ENCODE results near the gene TMEM120B.
"Not testable (repeated sequence)": the region's sequence is repeated elsewhere in the genome, so short reads cannot be mapped to it uniquely, and the experiment has no call there.

TMEM120B gene

DNA sequence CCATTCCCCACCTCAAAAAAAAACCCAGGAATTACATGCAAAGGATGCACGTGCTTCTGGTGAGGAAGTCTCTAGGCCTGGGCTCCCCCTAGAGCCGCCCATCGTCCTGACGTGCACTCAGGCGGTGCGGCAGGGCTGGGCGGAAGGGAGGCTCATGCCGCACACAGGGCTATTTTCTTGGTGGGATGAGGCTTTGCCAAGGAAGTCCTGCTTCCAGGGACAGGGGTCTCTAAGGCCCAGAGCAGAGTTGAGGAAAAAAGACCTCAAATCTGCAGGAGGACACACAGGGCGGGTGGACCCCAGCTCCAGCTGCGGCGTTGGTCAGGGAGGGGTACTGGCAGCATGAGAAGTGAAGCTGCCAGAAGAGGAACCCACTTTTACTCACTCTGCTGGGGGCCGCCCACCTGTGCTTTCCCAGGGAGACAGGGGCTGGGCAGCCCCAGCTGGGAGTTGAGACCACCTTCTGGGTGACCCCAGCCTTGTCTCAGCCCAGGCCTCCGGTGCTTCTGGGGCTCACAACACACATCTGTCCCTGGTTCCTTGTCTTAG lies 76.8 kb downstream of the TMEM120B start:
- no peak for DNase-seq
- intact Hi-C loops (cut with DNase I) = no loop called here

DNA sequence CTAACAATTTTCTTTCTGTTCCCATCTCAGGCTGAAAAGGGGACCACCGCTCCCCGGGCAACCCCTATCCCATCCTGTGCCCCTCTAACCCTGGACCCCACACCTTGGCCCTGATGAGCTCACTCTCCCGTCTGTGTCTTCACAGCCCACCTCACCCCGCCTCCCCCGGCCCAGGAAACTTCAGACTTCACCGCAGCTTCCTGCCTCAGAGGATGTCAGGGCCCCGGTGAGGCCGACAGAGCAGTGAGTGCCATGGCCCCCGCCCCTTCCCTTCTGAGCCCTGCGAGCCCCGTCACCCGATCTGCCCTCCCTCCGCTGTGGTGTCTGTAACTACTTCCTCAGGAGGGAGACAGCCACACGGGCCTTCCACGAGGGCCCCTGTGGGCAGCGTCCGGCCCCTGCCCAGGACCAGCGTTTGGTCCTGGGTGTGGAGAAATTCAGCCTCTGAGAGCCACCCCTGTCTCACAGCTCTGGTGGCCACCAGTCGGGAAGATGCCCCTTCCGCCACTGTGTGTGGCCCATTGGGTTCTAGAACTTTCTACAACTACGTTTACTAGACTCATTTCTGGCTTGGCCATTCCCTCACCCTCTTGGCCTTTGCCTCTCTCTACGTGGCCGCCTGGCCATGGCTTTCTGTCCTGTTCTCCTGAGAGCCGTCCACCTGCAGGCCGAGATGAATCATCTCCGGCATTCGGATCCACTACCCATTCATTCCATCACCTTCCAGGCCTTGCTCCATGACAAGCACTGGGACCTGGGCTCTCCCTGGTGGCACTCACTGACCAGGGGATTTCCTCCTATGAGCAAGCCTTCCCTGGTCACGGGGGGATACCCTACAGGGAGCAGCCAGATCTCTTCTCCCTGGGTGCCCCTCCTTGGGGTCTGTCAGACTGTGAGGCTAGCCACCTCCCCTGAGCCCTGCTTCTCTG lies 77.5 kb downstream of the TMEM120B start:
- intact Hi-C loops (cut with DNase I) = no loop called here
- no peak for DNase-seq

DNA sequence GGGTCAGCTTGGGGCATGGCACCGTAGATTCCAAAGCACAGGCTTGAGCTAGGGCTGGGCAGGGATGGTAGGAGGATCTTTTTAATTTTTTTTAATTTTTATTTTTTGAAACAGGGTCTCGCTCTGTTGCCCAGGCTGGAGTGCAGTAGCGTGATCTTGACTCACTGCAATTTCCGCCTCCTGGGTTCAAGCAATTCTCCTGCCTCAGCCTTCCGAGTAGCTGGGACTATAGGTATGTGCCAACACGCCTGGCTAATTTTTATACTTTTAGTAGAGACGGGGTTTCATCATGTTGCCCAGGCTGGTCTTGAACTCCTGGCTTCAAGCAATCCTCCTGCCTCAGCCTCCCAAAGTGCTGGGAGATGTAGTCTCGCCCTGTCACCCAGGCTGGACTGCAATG lies 78.2 kb downstream of the TMEM120B start:
- DNase-seq; intact Hi-C loops (cut with DNase I): not testable (repeated sequence)

DNA sequence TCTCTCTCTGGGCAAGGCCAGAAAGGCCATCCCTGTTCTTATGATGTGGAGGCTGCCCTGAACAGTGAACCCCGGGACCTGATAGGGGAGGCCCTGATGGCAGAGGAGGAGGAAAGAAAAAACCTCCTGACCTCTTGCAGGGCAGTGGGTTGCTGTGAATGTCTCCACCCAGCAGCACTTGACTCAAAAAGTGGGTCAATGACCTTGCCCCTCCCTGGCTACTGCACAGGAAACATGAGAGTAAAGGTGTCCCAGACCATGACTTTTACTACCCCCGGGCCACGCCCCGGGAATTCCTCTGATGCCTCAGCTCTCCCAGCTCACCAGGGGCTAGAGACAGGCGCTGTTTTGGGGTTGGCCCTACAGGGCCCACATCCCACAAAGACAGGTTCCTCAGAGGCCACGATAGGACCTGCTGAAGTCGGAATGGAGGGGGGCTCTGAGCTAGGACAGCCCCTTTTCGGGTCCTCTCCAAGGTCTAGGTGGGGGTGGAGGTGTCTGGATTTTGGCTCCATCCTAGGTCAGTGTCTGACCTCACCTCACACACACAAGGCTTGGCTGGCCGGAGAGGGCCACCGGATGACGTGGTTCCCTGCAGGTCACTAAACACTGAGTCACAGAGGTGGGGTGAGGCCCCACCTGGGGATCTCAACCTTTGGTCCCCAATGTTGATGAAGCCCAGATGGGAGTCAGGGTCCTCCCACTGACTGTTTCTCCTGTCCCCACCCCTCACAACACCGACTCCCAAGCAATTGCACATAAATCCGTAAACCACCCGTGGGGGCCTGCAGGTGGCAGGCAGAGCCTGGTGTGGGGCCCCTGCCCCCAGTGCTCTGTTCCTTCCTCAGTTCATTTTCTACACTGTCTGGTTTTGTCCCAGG lies 79.4 kb downstream of the TMEM120B start:
- no peak for DNase-seq
- intact Hi-C loops (cut with DNase I) = no loop called here

DNA sequence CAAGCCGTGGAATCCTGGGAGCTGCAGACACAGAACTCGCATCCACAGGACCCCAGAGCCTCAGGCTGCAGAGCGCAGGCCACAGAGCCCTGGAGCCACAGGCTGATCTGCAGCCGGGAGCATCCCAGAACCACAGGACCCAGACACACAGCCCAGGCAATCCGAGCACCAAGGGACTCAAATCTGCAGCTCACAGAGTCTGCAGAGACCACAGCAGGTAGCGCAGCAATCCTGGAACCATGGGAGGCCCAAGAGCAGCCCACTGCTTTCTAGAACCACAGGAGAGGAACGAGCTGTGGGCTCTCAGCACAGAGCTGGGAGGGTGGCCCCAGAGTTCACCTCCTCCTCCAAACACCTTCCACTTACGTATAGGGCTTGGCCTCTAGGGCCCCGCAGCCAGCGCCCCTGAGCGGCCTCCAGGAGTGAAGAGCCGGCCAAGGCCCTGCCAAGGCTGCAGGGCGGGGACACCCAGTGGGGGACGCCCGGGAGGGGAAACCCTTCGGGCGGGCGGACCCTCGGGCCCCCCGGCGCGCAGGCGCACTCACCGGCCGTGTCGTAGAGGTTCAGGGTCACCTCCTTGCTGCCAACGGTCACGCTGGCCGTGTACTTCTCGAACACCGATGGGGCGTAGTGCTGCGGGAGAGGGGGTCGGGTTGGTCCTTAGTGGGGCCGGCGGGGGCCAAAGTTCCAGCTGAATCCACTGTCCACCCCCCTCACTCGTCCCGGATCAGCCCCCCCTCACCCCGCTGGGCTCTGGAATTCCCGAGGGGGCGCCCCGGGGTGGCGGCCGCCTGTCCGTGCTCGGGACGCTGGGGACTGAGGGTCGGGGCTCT lies 80.3 kb downstream of the TMEM120B start:
- DNase-seq = peak in 1 of 10 donors; percentile 77
- intact Hi-C loops (cut with DNase I) = no loop called here

DNA sequence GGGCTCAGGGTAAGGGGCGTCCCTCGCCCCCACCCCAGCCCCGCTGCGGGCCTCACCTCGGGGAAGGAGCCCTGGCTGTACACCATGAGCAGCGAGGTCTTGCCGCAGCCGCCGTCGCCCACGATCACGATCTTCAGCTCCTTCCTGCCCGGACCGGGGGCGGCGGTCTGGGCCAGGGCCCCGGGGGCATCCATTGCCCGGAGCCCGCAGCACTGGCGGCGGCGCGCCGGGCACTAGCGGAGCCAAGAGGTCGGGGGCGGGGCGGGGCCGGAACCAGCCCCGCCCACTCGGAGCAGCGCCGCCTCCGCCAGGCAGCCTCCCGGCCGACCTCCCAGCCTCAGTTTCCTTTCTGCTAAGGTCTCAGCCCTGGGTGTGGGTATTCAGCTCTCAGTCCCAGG lies 80.9 kb downstream of the TMEM120B start, which contains the start of gene RHOF:
RHOF (minus strand) TSS at position 249 of the 398 bp plus-strand sequence; CDS start at position 194, 55 bp downstream.
- intact Hi-C loops (cut with DNase I) = no loop called here
- DNase-seq = peak in 1 of 10 donors; percentile 82

DNA sequence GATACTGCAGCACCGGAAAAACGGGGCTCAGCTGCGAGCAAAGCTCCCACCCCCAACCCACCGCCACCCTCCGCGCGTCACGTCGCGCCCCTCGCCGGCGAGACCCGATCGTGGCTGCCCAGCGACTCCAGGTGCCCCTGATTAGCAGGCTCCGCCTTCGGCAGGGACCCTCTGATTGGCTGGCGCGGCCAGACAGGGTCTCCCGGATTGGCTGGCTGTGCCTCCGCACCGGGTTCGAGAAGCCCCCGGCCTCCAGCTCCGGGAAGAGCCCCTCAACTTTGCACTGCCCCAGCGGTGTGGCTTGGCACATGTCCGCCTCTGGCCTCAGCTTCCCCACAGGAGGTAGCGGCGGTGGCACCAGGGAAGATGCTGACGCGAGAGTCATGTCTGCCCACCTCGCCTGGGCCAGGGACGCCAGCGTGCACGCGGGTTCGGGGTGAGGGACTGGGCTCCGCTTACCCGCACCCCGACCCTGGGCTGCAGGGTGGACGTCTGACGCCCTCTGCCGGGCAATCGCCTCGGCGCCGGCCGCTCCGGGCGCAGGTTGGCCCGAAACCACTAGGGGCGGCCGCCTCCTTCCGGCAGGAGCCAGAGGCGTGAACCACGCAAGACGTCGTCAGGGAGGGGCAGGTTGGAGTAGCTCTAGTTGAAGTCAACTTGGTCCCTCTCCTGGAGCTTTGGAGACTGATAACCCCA lies 81.4 kb downstream of the TMEM120B start:
- intact Hi-C loops (cut with DNase I) = loop anchor here (1.0 to 2.0 kb wide), 2 partner anchors 95 to 97 kb away; partner anchors contain the start of gene PSMD9
- peak; percentile 80 to 98 (median 86) for DNase-seq

DNA sequence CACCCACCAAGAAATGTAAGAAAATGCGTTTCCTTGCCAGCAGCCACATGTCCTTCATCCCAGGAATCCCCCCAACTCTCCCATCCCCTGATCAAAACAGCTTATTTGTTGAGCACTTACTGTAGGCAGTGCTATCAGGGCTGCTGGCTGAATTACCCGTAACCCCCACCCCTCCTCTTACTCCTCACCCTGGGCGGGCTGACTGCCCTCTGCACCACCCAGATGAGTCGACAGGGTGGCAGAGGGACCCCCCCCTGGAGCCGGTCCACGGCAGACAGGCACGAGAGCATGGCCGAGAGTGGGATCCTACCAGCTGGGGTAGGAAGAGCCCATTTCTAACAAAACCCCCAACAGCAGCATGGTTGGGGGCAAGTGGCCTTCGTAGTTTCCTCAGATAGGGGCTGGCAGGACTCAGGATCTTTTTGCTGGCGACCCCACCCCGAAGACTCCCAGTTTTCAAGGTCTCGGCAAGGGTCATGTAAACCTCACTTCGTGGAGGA lies 82.0 kb downstream of the TMEM120B start:
- intact Hi-C loops (cut with DNase I) = loop anchor here (1.0 to 2.0 kb wide), 3 partner anchors 18 to 97 kb away; partner anchors contain the start of gene PSMD9
- DNase-seq = peak in 1 of 10 donors; percentile 74

DNA sequence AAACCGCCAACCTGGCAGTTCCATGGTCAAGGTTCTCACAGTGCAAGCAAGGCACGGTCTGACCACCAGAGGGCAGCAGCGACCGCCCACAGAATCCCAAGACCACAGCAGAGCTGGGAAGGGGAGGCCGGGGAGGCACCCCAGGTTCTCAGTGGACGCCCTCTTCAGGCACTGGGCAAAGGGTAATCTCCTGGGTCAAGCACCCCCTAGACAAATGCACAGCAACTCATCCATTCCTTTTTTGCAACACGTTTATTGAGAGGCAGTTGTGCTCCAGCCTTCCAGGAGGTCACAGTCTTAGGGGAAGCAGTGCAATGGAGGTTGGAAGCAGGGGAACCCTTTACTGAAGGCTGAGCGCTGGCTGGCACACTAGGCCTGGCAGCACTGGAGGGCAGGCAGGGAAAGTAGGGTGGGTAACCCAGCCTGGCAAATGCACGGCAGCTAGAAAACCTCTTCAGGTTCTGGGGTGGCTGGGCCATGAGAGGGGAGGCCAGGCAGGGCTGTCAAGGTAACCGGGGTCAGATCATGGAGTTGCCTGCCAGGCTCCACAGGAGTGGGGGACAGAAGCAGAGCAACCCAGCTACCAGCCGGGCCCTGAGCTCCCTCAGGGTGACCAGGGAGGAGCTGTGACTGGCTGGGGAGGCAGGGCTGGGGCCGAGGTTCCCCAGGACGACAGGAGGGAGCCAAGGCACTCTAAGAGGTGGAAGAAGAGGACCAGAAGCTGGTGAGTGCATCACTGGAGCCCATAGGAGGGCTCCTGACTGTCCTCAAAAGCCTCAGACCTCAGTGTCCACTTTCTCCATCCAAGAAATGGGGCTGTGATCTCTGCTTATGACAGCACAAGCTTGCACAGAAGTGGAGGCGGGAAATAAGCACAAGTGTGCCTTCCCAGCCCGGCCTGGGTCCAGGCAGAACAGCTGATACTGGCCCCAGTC lies 82.7 kb downstream of the TMEM120B start:
- DNase-seq = peak; percentile 81 to 98 (median 92)
- intact Hi-C loops (cut with DNase I) = loop anchor here (1.0 to 2.0 kb wide), 2 partner anchors 17 to 94 kb away; partner anchors contain the start of gene PSMD9

DNA sequence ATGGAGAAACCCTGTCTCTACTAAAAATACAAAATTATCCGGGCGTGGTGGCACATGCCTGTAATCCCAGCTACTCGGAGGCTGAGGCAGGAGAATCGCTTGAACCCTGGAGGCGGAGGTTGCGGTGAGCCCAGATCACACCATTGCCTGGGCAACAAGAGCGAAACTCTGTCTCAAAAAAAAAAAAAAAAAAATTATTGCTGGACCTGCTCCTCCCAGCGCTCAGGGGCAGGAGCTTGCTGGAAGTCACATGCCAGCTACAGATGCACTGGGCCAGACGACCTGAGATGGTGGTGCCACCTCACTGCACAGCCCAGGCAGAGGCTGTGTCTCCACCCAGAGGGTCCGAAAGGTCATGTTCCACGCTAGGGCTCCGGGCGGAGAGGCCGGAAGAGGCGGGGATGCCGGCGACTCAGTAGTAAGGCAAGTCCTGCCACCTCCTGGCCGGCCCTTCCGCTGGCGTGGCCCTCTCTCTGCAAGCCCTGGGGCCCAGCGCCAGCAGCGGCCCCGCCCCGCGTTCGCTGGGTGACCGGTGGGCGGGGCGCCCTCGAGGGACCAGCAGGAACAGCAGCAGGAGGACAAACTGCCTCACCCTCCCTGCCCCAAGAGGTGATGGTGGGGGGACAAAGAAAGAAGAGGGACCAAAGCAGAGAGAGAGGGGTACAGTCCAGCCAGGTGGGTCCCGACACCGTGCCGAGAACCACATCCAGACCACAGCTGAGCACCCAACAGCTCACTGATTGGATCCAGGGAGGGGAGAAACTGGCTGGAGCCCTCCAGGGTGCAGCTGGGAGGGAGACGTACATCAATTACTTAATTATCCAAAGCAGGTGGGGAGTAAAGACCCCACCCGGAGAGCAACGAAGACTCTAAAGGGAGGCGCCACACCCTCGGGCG lies 84.6 kb downstream of the TMEM120B start:
- DNase-seq = peak in 9 of 10 donors; percentile 66 to 97 (median 80)

DNA sequence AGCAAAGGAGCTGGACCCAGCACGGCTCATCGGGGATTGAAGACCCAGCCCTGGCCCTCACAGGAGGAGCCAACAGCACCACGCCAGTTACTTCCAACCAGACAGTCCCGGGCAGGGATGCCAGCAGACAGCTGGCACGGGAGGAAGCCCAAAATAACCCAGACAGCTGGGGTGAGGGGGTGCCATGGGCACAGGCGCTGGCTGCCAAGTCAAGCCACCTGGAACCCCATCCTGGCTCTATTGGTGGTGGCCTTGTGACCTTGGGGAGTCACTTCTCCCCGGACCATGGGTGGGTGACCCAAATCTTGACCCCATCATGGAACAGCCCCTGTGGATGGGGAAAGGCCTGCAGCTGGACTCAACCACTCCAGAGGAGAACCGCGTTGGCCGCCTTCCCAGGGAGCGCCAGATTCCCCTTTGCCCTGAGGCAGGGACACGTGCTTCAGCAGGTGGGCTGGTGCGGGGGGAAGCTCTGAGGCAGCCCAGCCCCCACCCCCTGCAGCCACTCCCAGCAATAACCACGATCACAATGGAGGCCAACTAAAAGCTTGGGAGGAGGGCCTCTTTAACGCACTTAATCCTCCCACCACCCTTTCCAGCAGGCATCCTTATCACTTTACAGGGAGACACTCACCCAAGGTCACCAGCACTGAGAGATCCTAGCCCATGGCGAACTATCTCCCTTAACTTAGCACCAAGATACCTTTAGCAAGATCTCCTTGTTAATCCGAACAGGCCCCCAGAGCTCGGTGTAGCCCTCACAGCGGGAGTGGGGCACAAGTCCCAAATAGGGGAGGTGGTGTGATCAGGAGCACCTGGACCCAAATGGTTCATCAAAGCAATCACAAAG lies 85.6 kb downstream of the TMEM120B start:
- intact Hi-C loops (cut with DNase I) = no loop called here
- peak in 8 of 10 donors; percentile 48 to 92 (median 63) for DNase-seq

More for the DNA sequence above, 84.6 kb downstream of the TMEM120B start:
- intact Hi-C loops (cut with DNase I) = no loop called here

DNA sequence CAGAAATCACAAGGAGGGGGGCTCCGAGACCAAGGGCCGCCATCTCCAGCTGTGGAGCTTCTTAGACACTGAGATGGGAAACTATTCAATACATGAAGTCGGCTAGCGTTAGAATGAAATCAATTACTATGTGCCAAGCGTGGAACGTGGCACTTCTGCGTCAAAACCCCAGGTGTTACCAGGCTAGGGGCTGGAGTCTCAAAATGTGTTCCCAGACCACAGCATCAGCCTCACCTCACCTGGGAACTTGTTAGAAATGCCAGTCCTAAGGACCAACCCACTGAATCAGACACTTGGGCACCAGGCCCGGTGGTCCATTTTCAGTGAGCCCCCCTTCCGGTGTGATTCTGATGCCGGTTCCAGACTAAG lies 86.2 kb downstream of the TMEM120B start:
- intact Hi-C loops (cut with DNase I) = no loop called here

DNA sequence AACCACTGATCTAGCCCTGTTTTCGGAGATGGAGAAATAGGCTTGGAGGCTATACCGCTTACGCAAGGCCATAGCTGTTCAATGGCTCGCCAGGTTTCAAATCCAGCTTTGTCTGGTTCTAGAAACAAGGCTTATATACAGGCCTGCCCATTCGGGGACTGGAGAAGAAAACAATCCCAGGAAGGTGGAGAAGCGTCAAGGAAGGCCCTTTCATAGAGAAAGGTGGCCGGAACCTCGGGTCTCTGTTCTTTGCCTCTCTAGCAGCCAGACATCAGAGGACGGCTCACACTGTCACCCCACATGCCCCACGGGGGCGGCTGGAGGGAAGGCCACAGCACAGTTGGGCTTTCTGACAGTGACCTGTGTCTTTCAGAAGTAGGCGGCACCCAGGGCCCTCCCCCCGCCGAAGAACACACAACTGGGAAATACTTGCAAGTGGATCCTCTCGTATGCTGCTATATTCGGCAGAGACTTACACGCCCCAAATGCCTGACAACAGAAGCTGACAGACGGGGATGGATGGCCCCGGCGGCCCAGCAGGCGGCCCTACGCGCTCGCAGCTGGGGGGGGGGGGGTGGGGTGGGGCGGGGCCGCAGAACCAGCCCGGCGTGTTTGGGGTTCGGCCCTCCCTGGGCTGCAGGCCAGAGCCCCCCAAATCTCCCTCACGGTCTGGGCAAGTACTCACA lies 86.7 kb downstream of the TMEM120B start:
- DNase-seq = peak in 8 of 10 donors; percentile 44 to 93 (median 57)
- intact Hi-C loops (cut with DNase I) = no loop called here

More for the DNA sequence above, 86.2 kb downstream of the TMEM120B start:
- DNase-seq = no peak

DNA sequence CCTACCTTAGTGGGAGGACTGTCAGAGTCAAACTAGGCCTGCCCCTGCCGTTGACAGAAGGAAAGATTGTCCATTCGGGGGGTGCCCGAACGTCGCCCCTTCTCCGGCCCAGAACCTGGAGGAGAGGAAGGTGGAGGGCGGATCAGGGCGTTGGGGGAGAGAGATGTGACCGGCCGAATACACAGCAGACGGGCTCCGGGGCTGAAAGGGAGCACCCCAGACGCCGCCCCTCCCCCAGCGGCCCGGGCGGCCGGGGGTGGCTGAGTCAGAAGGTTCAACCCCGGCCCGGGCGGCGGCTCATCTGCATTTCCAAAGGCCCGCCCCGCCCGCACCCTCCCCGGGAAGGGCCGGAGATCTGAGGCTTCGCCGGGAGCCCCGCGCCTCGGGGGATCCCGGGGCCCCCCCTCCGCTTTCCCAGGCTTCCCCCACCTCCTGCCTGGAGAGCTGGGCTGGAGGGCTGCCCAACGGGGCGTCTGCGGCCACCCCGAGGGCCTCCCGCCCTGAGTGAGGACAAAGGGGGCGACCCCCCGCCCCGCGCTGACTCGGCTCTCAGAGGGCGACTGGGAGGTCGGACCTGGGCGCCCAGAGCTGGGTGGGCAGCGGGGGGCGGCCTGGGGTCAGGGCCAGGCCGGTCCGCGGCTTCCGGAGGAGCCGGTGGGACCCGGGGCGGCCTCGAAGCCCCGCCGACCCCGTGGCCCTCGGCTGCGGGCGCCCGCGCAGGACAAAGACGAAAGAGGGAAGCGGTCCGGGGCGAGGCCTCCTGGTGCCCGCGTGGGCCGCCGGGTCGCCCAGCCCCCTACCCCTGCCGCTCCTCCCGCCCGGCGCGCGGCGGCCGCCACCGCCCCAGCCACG lies 87.5 kb downstream of the TMEM120B start:
- peak in 9 of 10 donors; percentile 59 to 95 (median 64) for DNase-seq
- intact Hi-C loops (cut with DNase I) = no loop called here
